Upper lobe of left lung (tissue), 4 donors: Measurements from ENCODE around the gene MUC15.

ENCODE experiments used
- CTCF ChIP-seq, 6 experiments: fragments of 450-650 bp in 4 of 6; fragments of 200-600 bp in 2 of 6; sonication (generic) in 2 of 6; IDR thresholded peaks; one replicate each; pipeline ENCODE4 v1.5.1; 2016 to 2019; ENCODE audit warnings: antibody characterized with exemption in 6 of 6
- POLR2A ChIP-seq, 4 donors: fragments of 450-650 bp; IDR thresholded peaks; one replicate each; pipeline ENCODE4 v1.5.1; 2016 to 2017; ENCODE audit warnings: antibody characterized with exemption in 4 of 4, mild to moderate bottlenecking in 2 of 4
- POLR2AphosphoS5 ChIP-seq, 2 donors: sonication (generic); formaldehyde crosslinking; IDR thresholded peaks; one replicate each; pipeline ENCODE4 v1.5.1; 2017; ENCODE audit warnings: antibody characterized with exemption in 2 of 2

- no peak for TF ChIP-seq POLR2AphosphoS5 (IDR thresholded peaks at IDR 0.05)
- no peak for TF ChIP-seq CTCF (IDR thresholded peaks at IDR 0.05)
- no peak for TF ChIP-seq POLR2A (IDR thresholded peaks at IDR 0.05)
Measured at GRCh38 chr11:26599425-26599824, 27.4 kb upstream of the MUC15 start.
